ENCODE data around the gene GFAP.

The GFAP gene

GRCh38 chr17:44900894-44901293 is 14.4 kb downstream of the GFAP start:
- DNase-seq (ENCODE audit: low read depth in 2 of 2): no peak

GRCh38 chr17:44899074-44899782 is 16.1 kb downstream of the GFAP start, which contains the start of gene EFTUD2:
TSS of gene EFTUD2 (minus strand) at chr17:44899445. CDS start at chr17:44894521, 4,924 bp downstream.
- peak; percentile 84 to 87 for DNase-seq (ENCODE audit: low read depth in 2 of 2)

DNA sequence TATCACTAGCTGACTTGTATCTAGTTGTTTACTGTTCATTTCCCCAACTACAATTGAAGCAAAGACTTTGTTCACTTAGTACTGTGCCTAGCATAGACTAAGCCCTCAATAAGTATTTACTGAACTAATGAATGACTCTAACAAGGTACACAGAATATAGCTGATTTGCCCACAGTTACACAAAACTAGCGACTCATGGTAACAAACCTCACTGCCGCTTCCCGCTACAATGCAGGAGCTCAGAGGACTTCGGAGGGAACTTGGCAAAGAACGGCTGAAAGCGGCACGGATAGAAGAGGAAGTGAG is 16.6 kb downstream of the GFAP start:
- no peak for DNase-seq (ENCODE audit: low read depth in 2 of 2)

GRCh38 chr17:44894642-44895041 is 20.7 kb downstream of the GFAP start:
- DNase-seq (ENCODE audit: low read depth in 2 of 2): no peak

- DNase-seq (ENCODE audit: low read depth in 2 of 2): no peak
Measured at GRCh38 chr17:44892250-44892649, 23.1 kb downstream of the GFAP start.

- DNase-seq (ENCODE audit: low read depth in 2 of 2): no peak
Measured at GRCh38 chr17:44889003-44889402, 26.3 kb downstream of the GFAP start.

DNA sequence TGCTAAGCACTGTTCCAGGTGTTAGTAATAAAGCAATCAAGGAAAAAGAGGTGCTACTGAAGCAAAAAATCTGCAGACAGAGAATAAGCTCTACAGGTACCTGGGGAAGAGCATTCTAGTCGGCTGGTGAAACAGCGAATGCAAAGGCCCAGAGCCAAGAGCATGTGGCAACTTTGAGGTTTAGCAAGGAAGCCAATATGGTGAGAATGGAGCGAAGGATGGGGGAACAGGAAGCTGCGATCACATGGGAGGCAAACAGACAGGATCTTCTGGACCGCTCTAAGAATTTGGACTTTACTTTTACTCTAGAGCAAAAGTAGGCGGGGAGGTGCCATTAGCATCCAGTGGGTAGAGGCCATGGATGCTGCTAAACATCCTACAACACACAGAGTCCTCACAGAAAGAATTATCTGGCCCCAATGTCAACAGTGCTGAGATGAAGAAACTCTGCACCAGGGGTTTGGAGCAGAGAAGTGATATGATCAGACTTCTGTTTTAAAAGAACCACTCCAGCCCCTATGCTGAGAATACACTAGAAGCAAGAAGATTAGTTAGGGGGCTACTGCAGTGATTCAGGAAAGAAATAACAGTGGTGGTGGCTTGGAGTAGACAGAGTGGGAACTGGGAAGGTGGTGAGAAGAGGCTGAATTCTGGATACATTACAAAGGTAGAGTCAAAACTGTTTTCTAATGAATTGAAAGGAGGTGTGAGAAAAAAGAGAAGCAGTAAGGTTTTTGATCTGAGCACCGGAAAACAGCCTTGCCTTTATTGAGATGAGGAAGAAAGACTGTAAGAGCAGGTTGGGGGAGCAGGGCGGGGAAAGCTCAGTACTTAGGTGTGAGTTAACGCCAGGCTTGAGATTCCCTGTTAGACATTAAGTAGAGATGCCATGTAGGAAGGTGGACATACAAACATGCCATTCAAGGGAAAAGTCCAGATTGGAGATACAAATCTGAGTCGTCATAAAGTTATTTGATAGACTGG is 27.0 kb downstream of the GFAP start:
- no peak for DNase-seq (ENCODE audit: low read depth in 2 of 2)

DNA sequence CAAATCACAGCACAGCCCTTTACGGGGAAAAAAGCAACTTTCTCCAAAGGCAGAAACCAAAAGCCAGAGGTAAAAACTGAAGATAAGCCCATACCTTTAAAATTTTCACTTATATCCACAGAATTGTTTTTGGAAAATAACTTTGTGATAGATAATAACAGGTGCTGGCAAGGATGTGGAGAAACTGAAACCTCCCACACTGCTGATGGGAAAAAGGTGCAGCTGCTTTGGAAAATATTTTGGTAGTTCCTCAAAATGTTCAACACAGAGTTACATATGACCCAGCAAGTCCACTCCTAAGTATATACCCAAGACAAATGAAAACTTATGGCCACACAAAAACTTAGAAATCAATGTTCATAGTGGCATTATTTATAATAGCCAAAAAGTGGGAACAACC is 28.3 kb downstream of the GFAP start:
- no peak for DNase-seq (ENCODE audit: low read depth in 2 of 2)

DNA sequence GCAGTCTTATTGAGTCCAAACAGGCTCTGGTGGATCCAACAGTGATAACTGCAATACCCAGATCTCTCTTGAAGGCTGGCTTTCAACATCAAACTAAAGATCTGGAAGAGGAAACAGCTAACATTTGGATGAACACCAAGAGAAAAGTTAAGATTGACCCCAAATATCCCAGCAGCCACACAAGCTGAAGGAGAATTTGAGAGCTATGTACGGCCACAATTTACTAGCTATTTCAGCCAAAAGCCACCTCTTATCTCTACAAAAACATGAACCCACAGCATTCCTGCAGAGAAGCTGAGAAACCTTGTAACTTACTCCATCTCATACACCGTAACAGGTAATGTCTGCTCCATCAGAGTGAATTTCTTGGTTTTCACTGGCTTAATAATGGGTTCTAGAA is 30.4 kb downstream of the GFAP start:
- no peak for DNase-seq (ENCODE audit: low read depth in 2 of 2)

DNA sequence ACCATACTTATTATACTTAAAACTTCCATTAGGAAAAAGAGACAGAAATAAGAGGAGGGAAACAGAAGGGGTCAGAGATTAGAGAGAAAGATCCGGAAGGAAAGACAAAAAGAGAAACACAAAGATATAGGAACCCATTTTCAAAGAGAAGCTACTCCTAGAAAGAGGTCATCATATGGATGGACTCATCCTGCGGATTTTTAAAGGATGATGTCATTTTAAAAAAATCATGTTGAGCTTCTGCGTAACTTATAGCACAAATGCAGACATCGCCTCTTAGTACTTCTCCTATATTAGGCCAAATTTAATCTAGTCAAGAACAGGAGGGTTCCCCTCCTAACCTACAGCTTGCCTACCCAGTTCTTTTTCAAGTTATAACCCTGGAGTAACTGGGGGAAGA is 34.2 kb downstream of the GFAP start:
- no peak for DNase-seq (ENCODE audit: low read depth in 2 of 2)

GRCh38 chr17:44880062-44880461 is 35.2 kb downstream of the GFAP start:
- DNase-seq (ENCODE audit: low read depth in 2 of 2): no peak

GRCh38 chr17:44879376-44879775 is 35.9 kb downstream of the GFAP start:
- DNase-seq (ENCODE audit: low read depth in 2 of 2): no peak

GRCh38 chr17:44878627-44879221 is 36.6 kb downstream of the GFAP start:
- no peak for DNase-seq (ENCODE audit: low read depth in 2 of 2)

DNA sequence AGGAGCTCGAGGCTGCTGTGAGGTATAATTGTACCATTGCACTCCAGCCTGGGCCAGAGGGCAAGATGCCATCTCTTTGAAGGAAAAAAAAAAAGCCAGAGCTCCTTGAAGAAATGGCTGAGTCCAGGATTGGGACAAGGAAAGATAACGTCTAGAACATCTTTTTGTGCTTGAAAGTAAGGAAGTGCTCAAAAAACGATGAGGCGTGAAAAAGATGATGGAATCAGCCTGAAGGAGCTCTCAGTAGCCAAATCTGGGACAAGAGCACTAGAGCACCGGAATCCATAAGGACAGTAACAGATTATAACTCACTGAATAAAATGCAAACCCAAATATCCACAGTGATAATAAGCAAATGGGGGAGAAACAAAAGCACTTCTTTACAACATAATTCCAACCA is 38.2 kb downstream of the GFAP start:
- DNase-seq (ENCODE audit: low read depth in 2 of 2): no peak

DNA sequence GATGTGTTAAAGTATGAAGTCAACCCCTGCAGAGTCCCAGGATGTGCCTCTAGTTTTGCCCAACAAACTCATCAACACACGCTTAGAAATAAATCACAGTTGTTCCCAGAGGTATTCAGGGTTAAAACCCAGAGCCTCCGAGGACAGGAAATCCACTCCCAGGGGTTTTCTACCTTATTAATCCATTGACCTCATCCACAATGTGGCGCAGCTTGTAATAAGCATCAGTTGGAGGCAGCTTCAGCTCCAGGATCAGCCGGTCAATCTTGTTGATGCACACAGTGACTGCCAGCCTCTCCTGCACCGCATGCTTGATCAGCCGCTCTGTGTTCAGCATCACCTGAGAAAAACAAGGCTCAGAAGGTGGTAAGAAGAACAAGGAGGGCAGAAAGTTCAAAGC is 39.5 kb downstream of the GFAP start:
- no peak for DNase-seq (ENCODE audit: low read depth in 2 of 2)

DNA sequence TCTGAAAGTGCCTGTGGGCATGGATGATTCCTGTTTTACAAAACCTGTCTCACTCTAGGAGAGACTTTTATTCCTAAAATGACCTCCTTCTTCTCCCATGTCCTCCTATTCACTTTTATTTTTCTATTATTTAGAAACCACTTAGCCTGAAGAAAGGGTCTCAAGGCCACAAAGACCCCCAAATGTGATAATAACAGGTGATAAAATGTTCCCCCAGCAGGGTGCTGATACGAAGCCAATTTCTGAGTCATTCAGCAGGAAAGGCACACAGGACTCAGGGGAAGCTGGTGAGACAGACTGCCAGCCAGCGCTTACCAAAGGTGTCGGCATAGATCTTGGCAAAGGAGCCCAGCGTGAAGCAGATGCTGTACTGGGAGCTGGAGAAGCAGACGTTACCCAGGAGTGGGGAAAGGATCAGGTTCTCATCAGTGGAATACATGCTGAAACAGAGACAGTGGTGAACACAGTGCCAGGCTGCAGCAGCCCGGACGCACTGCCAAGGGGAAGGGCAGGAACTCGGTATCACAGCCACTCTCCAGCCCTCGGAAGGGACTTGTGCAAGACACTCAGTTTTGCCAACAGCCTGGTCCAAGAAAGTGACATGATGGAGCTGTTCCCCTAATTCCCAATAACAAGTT is 43.0 kb downstream of the GFAP start:
- DNase-seq (ENCODE audit: low read depth in 2 of 2): no peak

- DNase-seq (ENCODE audit: low read depth in 2 of 2): no peak
Measured at GRCh38 chr17:44871556-44871955, 43.7 kb downstream of the GFAP start.

DNA sequence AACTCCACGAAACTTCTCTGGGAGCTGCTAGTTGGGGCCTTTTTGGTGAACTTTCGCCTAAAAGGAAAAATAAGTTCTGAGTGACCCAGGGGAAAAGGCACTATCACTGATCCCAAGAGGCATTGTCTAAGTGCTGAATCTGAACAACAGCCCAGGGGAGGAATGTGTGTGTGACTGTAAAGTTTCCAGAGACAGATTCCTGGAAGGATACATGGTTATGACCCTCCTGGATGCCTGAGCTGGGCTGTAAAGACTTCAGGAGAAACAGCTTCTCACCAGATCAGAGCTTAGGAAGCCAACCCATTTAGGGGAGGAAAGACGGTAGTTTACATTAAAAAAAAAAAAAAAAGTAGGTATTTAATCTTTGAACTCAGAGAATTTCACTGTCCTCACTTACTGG is 47.5 kb downstream of the GFAP start:
- DNase-seq (ENCODE audit: low read depth in 2 of 2): no peak

GRCh38 chr17:44865931-44866330 is 49.4 kb downstream of the GFAP start:
- DNase-seq (ENCODE audit: low read depth in 2 of 2): no peak

DNA sequence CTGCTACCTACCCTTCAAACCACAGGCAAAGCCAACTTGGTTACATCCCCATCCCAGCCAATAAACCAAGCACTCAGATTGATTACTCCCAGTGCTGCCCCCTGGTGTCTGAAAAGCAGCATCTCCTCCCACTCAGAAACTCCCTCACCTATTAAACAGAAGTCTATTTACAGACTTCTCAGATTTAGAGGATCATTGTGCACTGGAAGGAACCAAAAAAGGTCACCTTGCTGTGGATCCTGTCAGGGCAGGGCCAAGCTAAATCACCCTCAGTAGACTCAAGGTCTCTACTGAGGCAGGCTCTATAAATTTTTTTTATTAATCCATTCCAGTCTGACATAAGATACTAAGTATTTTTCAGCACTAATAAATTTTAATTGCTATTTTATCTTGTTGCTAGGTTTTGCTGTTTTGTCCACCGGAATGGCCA is 50.1 kb downstream of the GFAP start:
- peak; percentile 35 to 37 for DNase-seq (ENCODE audit: low read depth in 2 of 2)

GRCh38 chr17:44864831-44865230 is 50.5 kb downstream of the GFAP start:
- no peak for DNase-seq (ENCODE audit: low read depth in 2 of 2)
